ENCODE data around the gene URB1.

DNA sequence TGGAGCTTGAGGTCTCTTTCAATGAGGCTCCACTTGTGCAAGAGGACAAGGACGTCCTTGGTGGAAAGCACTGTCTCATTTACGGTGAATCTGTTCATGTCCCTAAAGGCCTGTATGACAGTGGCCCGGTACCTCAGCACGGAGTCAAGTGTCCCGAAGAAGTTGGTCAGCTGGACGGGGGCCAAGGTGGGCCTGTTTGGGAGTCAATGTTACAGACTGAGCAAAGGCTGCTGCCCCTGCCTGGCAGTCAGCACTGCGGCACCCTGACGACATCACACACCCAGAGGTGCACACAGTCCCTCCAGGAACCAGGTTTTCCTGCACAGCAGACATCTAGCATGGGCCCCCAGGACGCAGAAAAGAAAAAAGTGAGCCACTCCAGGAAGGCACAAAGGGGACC is 75.1 kb downstream of the URB1 start:
- TF ChIP-seq GATA2 (IDR thresholded peaks at IDR 0.05; ENCODE audit: low read depth, low read length) (no peak), GATA3 (IDR thresholded peaks at IDR 0.05; ENCODE audit: low read depth, low read length) (no peak)

All from SH-SY5Y (cell line).